Gastrocnemius medialis (tissue), 4 donors: Measurements from ENCODE around the gene PRKRIP1.

ENCODE experiments used
- POLR2A ChIP-seq, 2 donors: fragments of 450-650 bp; IDR thresholded peaks; one replicate each; pipeline ENCODE4 v1.6.1; 2017; ENCODE audit warnings: antibody characterized with exemption in 2 of 2, mild to moderate bottlenecking in 2 of 2, moderate library complexity in 2 of 2
- TF ChIP-seq, protein P1 (sequence below), 5 experiments: fragments of 450-650 bp in 3 of 5; fragments of 200-600 bp in 2 of 5; sonication (generic) in 2 of 5; IDR thresholded peaks in 4 of 5; conservative IDR thresholded peaks in 1 of 5; 1 replicate in 4 of 5; 2 replicates in 1 of 5; pipeline ENCODE4 v1.5.1; 2016 to 2019; ENCODE audit warnings: antibody characterized with exemption in 5 of 5, mild to moderate bottlenecking in 3 of 5, moderate library complexity in 3 of 5

GRCh38 chr7:102456327-102456726 lies 60.2 kb downstream of the PRKRIP1 start:
- TF ChIP-seq, protein P1, sequence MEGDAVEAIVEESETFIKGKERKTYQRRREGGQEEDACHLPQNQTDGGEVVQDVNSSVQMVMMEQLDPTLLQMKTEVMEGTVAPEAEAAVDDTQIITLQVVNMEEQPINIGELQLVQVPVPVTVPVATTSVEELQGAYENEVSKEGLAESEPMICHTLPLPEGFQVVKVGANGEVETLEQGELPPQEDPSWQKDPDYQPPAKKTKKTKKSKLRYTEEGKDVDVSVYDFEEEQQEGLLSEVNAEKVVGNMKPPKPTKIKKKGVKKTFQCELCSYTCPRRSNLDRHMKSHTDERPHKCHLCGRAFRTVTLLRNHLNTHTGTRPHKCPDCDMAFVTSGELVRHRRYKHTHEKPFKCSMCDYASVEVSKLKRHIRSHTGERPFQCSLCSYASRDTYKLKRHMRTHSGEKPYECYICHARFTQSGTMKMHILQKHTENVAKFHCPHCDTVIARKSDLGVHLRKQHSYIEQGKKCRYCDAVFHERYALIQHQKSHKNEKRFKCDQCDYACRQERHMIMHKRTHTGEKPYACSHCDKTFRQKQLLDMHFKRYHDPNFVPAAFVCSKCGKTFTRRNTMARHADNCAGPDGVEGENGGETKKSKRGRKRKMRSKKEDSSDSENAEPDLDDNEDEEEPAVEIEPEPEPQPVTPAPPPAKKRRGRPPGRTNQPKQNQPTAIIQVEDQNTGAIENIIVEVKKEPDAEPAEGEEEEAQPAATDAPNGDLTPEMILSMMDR (IDR thresholded peaks at IDR 0.05 in 4 of 5, conservative IDR thresholded peaks at IDR 0.05 in 1 of 5): no peak
- no peak for TF ChIP-seq POLR2A (IDR thresholded peaks at IDR 0.05)
